HG03060 (cell line): ENCODE results near the gene USP2.

Experiments used
- ATAC-seq: cut with Tn5 transposase; IDR thresholded peaks from one replicate; pipeline ENCODE4 v1.9.1; 2021; ENCODE audit warnings: low read depth, moderate number of reproducible peaks; ENCODE audit not compliant: unreplicated experiment

The USP2 gene

GRCh38 chr11:119332111-119332765 lies 49.3 kb downstream of the USP2 start:
- ATAC-seq: no peak

- ATAC-seq: no peak
Observed at GRCh38 chr11:119330237-119330636, 51.3 kb downstream of the USP2 start.

- no peak for ATAC-seq
Observed at GRCh38 chr11:119329320-119329719, 52.2 kb downstream of the USP2 start.

- no peak for ATAC-seq
Observed at GRCh38 chr11:119324189-119324588, 57.3 kb downstream of the USP2 start.

- no peak for ATAC-seq
Observed at GRCh38 chr11:119323532-119324033, 57.9 kb downstream of the USP2 start.

- ATAC-seq: no peak
Observed at GRCh38 chr11:119322921-119323531, 58.5 kb downstream of the USP2 start.

- no peak for ATAC-seq
Observed at GRCh38 chr11:119322360-119322739, 59.1 kb downstream of the USP2 start.

- no peak for ATAC-seq
Observed at GRCh38 chr11:119320776-119321524, 60.5 kb downstream of the USP2 start.

GRCh38 chr11:119320240-119320775 lies 61.2 kb downstream of the USP2 start:
- no peak for ATAC-seq

GRCh38 chr11:119319700-119320239 lies 61.7 kb downstream of the USP2 start:
- no peak for ATAC-seq

- no peak for ATAC-seq
Observed at GRCh38 chr11:119319136-119319699, 62.3 kb downstream of the USP2 start.

- ATAC-seq: no peak
Observed at GRCh38 chr11:119318240-119319135, 63.0 kb downstream of the USP2 start.

- no peak for ATAC-seq
Observed at GRCh38 chr11:119317592-119318239, 63.8 kb downstream of the USP2 start.

- no peak for ATAC-seq
Observed at GRCh38 chr11:119316729-119317591, 64.5 kb downstream of the USP2 start, which contains the start of gene MCAM. MCAM (minus strand) TSS chr11:119317130; CDS start chr11:119317101, 29 bp downstream.

GRCh38 chr11:119316016-119316728 lies 65.3 kb downstream of the USP2 start:
- no peak for ATAC-seq

- ATAC-seq: no peak
Observed at GRCh38 chr11:119315131-119316015, 66.1 kb downstream of the USP2 start.

GRCh38 chr11:119314726-119315125 lies 66.8 kb downstream of the USP2 start:
- ATAC-seq: no peak
